ENCODE data around the gene CSNK1G3. TPM values are rescaled to one million over a fixed set of nuclear protein-coding genes. Genes with fewer than 3 reads are reported as not detected.

CSNK1G3 gene
- total RNA-seq, 1 experiment from 2014 or later: 48.3 TPM

- no peak overlapping the region for H4K5ac ChIP-seq (ENCODE audit: insufficient read length, low read depth, low read length)
- no peak overlapping the region for H2AFZ ChIP-seq (ENCODE audit: low read length)
- no peak overlapping the region for H3K14ac ChIP-seq (ENCODE audit: insufficient read depth, low read length)
- H3K4me1 Mint-ChIP-seq: peaks cover 7 to 9% of the 10 kb centered on the region in 2 experiments
- no peak overlapping the region for H2BK15ac ChIP-seq (ENCODE audit: low read depth, low read length)
- no peaks in the 10 kb centered on the region for H3K79me1 ChIP-seq (ENCODE audit: insufficient read depth, low read depth, low read length, poor library complexity, severe bottlenecking)
- H3K4me1 ChIP-seq (ENCODE audit: insufficient read depth, low read length): no peaks in the 10 kb centered on the region
- H3K9me3 ChIP-seq (ENCODE audit: control insufficient read depth, low read depth, low read length): no peaks in the 10 kb centered on the region
- no peaks in the 10 kb centered on the region for H3K23me2 ChIP-seq (ENCODE audit: insufficient read length, low read depth, low read length, poor library complexity, severe bottlenecking)
- no peak overlapping the region for H2BK5ac ChIP-seq (ENCODE audit: insufficient read length, low read length)
- no peaks in the 10 kb centered on the region for H4K20me1 ChIP-seq (ENCODE audit: control insufficient read depth, insufficient read depth, insufficient read length)
- no peak for TF ChIP-seq CTCF (conservative IDR thresholded peaks at IDR 0.05)
- H3K4me3 Mint-ChIP-seq: no peak overlapping the region
- no peak overlapping the region for H4K8ac ChIP-seq (replicated peaks; ENCODE audit: insufficient read length, low read depth, low read length)
- H3K27me3 ChIP-seq (ENCODE audit: insufficient read depth, low read length): no peaks in the 10 kb centered on the region
- H2BK20ac ChIP-seq (ENCODE audit: low read depth, low read length, poor library complexity, severe bottlenecking): no peak overlapping the region
- H3K18ac ChIP-seq (ENCODE audit: insufficient read length, low read depth, low read length): no peak overlapping the region
- no peak overlapping the region for H3K27ac ChIP-seq (ENCODE audit: insufficient read length, low read depth, low read length)
- no peak overlapping the region for H4K91ac ChIP-seq (ENCODE audit: insufficient read length, low read depth, low read length)
- DNase-seq: no peak
- no peak overlapping the region for H2BK12ac ChIP-seq (ENCODE audit: insufficient read length, low read depth, low read length)
- H3K9me3 Mint-ChIP-seq: no peaks in the 10 kb centered on the region
- peaks cover 0 to 5% (median 0%) of the 10 kb centered on the region in 3 experiments; a peak in 2 of 7 replicates for H3K36me3 Mint-ChIP-seq (ENCODE audit: insufficient read depth in 1 of 3, low read depth in 3 of 3)
- H3K9ac ChIP-seq (ENCODE audit: extremely low read depth, insufficient read length, low read length): no peak overlapping the region
- H2BK120ac ChIP-seq (ENCODE audit: low read depth, low read length, poor library complexity, severe bottlenecking): no peak overlapping the region
- no peak overlapping the region for H3K4me2 ChIP-seq (ENCODE audit: insufficient read depth, insufficient read length, low read length)
- no peak overlapping the region for H3K23ac ChIP-seq (ENCODE audit: insufficient read length, low read depth, low read length)
- no peak overlapping the region for H3K4ac ChIP-seq (ENCODE audit: low read depth, low read length)
- no peak overlapping the region for H3T11ph ChIP-seq (ENCODE audit: low read length)
- no peaks in the 10 kb centered on the region for H3K79me2 ChIP-seq (ENCODE audit: insufficient read depth, low read length)
- H3K27me3 Mint-ChIP-seq (ENCODE audit: low read depth): no peaks in the 10 kb centered on the region
- H3K56ac ChIP-seq (ENCODE audit: insufficient read length, low read depth, low read length): no peak overlapping the region
- H3K27ac Mint-ChIP-seq: no peak overlapping the region
- no peak overlapping the region for H2AK5ac ChIP-seq (ENCODE audit: insufficient read length, low read length)
These were observed 93.8 kb downstream of the CSNK1G3 start for GRCh38 chr5:123605822-123606221.

Data from H9 (cell line).